H7 (cell line): ENCODE data around the gene HES4. TPM values are rescaled to one million over a fixed set of nuclear protein-coding genes. Genes with fewer than 3 reads are reported as not detected.

Experiments used
- DNase-seq: peaks from one replicate; pipeline ENCODE4 v3.0.0; 2012
- H3K27me3 ChIP-seq: 2 replicates; pipeline ENCODE4 v1.6.0; 2011; ENCODE audit warnings: mild to moderate bottlenecking, low read length; ENCODE audit not compliant: control insufficient read depth, insufficient read depth
- H3K36me3 ChIP-seq: replicated peaks from 2 replicates; pipeline ENCODE4 v1.5.1; 2011; ENCODE audit warnings: low read length; ENCODE audit not compliant: control insufficient read depth, insufficient read depth
- H3K4me3 ChIP-seq: 2 replicates; pipeline ENCODE4 v1.5.1; 2011; ENCODE audit warnings: low read depth, mild to moderate bottlenecking, control low read depth, low read length, moderate library complexity; ENCODE audit not compliant: insufficient read depth
- total RNA-seq: library from RNA; depleted of rRNA; stranded (reverse); fragments of >200 nt; shearing (Covaris generic); gene quantifications from 2 replicates; pipeline ENCODE4 v1.2.3, GENCODE V29; 2014

The HES4 gene
- total RNA-seq, 1 experiment from 2014 or later: 17.5 TPM

GRCh38 chr1:966704-967300 lies 33.1 kb downstream of the HES4 start:
- peak; percentile 95 for DNase-seq
- Histone ChIP-seq H3K27me3 (peaks cover 21% of the 10 kb centered on the region), H3K36me3 (no peaks in the 10 kb centered on the region; the same call in 1 of the 2 replicates), H3K4me3 (peak overlapping the region; percentile 64)

- H3K27me3 ChIP-seq: peaks cover 25% of the 10 kb centered on the region
- DNase-seq: peak; percentile 94
- H3K36me3 ChIP-seq: no peaks in the 10 kb centered on the region; the same call in 1 of the 2 replicates
- peak within 1 kb of the TSS; percentile 64 for H3K4me3 ChIP-seq
Observed at GRCh38 chr1:966135-966703, 33.7 kb downstream of the HES4 start, which contains the start of gene PLEKHN1. Gene PLEKHN1, plus strand, starts transcription at chr1:966482. Its CDS starts 50 bp downstream, at chr1:966532.

- DNase-seq: no peak
- Histone ChIP-seq H3K27me3 (peaks cover 28% of the 10 kb centered on the region), H3K36me3 (no peaks in the 10 kb centered on the region; the same call in 1 of the 2 replicates), H3K4me3 (no peak overlapping the region)
Observed at GRCh38 chr1:965526-966134, 34.3 kb downstream of the HES4 start.

- H3K4me3 ChIP-seq: no peak overlapping the region
- peaks cover 32% of the 10 kb centered on the region for H3K27me3 ChIP-seq
- H3K36me3 ChIP-seq: no peaks in the 10 kb centered on the region; the same call in 1 of the 2 replicates
- DNase-seq: no peak
Observed at GRCh38 chr1:964691-965525, 35.0 kb downstream of the HES4 start.

GRCh38 chr1:963746-964525 lies 36.0 kb downstream of the HES4 start:
- DNase-seq: no peak
- no peak overlapping the region for H3K4me3 ChIP-seq
- peaks cover 38% of the 10 kb centered on the region for H3K27me3 ChIP-seq
- no peaks in the 10 kb centered on the region; the same call in 1 of the 2 replicates for H3K36me3 ChIP-seq

- no peaks in the 10 kb centered on the region; the same call in 1 of the 2 replicates for H3K36me3 ChIP-seq
- DNase-seq: no peak
- peaks cover 38% of the 10 kb centered on the region for H3K27me3 ChIP-seq
- no peak overlapping the region for H3K4me3 ChIP-seq
Observed at GRCh38 chr1:963301-963651, 36.6 kb downstream of the HES4 start.

GRCh38 chr1:962381-963300 lies 37.3 kb downstream of the HES4 start:
- H3K4me3 ChIP-seq: no peak overlapping the region
- H3K36me3 ChIP-seq: no peaks in the 10 kb centered on the region; the same call in 1 of the 2 replicates
- DNase-seq: no peak
- peaks cover 34% of the 10 kb centered on the region for H3K27me3 ChIP-seq

GRCh38 chr1:961132-961669 lies 38.7 kb downstream of the HES4 start:
- Histone ChIP-seq H3K27me3 (peaks cover 20% of the 10 kb centered on the region), H3K4me3 (peak overlapping the region; percentile 76), H3K36me3 (peaks cover 4% of the 10 kb centered on the region)
- DNase-seq: peak; percentile 93

GRCh38 chr1:960363-961131 lies 39.4 kb downstream of the HES4 start, which contains the start of gene KLHL17:
Gene KLHL17, plus strand, starts transcription at chr1:960584. Its CDS starts 110 bp downstream, at chr1:960694.
- Histone ChIP-seq H3K4me3 (peak within 1 kb of the TSS; percentile 76), H3K27me3 (peaks cover 18% of the 10 kb centered on the region), H3K36me3 (peaks cover 9% of the 10 kb centered on the region)
- peak; percentile 98 for DNase-seq

- H3K36me3 ChIP-seq: peaks cover 16% of the 10 kb centered on the region
- H3K4me3 ChIP-seq: peak overlapping the region; percentile 76
- DNase-seq: peak; percentile 83
- peaks cover 18% of the 10 kb centered on the region for H3K27me3 ChIP-seq
Observed at GRCh38 chr1:959731-960362, 40.0 kb downstream of the HES4 start.

- Histone ChIP-seq H3K36me3 (peaks cover 19% of the 10 kb centered on the region), H3K27me3 (peaks cover 18% of the 10 kb centered on the region), H3K4me3 (peak within 1 kb of the TSS; percentile 99)
- DNase-seq: peak; percentile 98
Observed at GRCh38 chr1:958823-959730, 40.8 kb downstream of the HES4 start, which contains the start of gene NOC2L. Gene NOC2L, minus strand, starts transcription at chr1:959256. Its CDS starts 16 bp downstream, at chr1:959240.
